Measurements from ENCODE around the gene KIF3C.
"Not testable (repeated sequence)": the region's sequence is repeated elsewhere in the genome, so short reads cannot be mapped to it uniquely, and the experiment has no call there.

KIF3C gene

GRCh38 chr2:25972049-25972823 is 10.1 kb downstream of the KIF3C start:
- DNase-seq (ENCODE audit: low read depth, low spot score): no peak
- Histone ChIP-seq H3K9me3 (ENCODE audit: insufficient read depth, low read length) (no peaks in the 10 kb centered on the region), H3K27me3 (ENCODE audit: insufficient read depth, insufficient read length) (no peaks in the 10 kb centered on the region), H3K36me3 (ENCODE audit: insufficient read depth, insufficient read length, low read length) (peaks cover 31% of the 10 kb centered on the region), H3K9ac (ENCODE audit: insufficient read length, low read depth) (no peak overlapping the region), H3K4me3 (ENCODE audit: insufficient read length, low read depth) (no peak overlapping the region), H3K4me1 (ENCODE audit: insufficient read depth, insufficient read length) (peaks cover 3% of the 10 kb centered on the region)
- TF ChIP-seq SUZ12 (IDR thresholded peaks at IDR 0.05; ENCODE audit: extremely low read depth, insufficient read depth, insufficient read length): no peak
- no peak for TF ChIP-seq YY1 (IDR thresholded peaks at IDR 0.05; ENCODE audit: insufficient read depth, insufficient read length)
- no peak for TF ChIP-seq ZNF274 (IDR thresholded peaks at IDR 0.05; ENCODE audit: low read depth, low read length)

- TF ChIP-seq SUZ12 (IDR thresholded peaks at IDR 0.05; ENCODE audit: extremely low read depth, insufficient read depth, insufficient read length) (no peak), ZNF274 (IDR thresholded peaks at IDR 0.05; ENCODE audit: low read depth, low read length) (no peak), YY1 (IDR thresholded peaks at IDR 0.05; ENCODE audit: insufficient read depth, insufficient read length) (no peak)
- H3K9ac ChIP-seq (ENCODE audit: insufficient read length, low read depth): no peak overlapping the region
- H3K4me1 ChIP-seq (ENCODE audit: insufficient read depth, insufficient read length): peaks cover 3% of the 10 kb centered on the region
- no peak for DNase-seq (ENCODE audit: low read depth, low spot score)
- H3K36me3 ChIP-seq (ENCODE audit: insufficient read depth, insufficient read length, low read length): peaks cover 35% of the 10 kb centered on the region
- no peaks in the 10 kb centered on the region for H3K9me3 ChIP-seq (ENCODE audit: insufficient read depth, low read length)
- H3K27me3 ChIP-seq (ENCODE audit: insufficient read depth, insufficient read length): no peaks in the 10 kb centered on the region
- H3K4me3 ChIP-seq (ENCODE audit: insufficient read length, low read depth): no peak overlapping the region
Measured at GRCh38 chr2:25971596-25971995, 10.7 kb downstream of the KIF3C start.

DNA sequence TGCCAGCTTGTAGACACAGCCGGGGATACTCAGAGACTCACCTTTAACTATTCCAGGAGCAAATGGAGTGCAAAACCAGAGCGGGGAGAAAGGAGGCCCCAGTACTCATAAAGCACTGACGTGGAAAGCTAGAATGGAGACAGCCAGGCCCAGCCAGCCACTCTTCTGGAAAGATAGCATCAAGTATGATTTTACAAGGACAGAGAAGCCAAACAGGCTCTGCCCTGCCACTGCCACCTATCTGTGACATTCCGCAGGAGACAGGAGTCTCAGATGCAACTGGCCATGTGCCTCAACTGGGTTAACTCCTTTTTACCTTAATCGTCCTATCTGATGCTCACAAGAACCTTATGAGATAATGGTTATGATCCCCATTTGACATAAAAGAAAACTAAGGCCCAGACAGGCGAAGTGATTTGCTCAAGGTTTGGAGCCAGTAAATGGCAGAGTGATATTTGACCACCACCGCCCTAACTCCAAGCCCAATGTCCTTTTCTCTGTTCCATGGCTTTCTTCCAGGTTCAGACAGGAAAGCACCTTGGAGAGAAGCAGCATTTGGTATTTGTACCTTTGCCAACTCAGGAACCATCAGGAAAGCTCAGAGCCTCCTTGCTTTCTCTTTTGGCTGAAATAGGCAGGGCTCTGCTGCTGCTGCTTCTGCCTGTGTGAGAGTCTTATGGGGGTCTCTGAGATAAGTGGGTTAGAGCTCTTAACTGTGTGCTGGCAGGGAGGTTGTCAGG is 15.6 kb downstream of the KIF3C start:
- no peaks in the 10 kb centered on the region for H3K4me1 ChIP-seq (ENCODE audit: insufficient read depth, insufficient read length)
- no peak overlapping the region for H3K9ac ChIP-seq (ENCODE audit: insufficient read length, low read depth)

DNA sequence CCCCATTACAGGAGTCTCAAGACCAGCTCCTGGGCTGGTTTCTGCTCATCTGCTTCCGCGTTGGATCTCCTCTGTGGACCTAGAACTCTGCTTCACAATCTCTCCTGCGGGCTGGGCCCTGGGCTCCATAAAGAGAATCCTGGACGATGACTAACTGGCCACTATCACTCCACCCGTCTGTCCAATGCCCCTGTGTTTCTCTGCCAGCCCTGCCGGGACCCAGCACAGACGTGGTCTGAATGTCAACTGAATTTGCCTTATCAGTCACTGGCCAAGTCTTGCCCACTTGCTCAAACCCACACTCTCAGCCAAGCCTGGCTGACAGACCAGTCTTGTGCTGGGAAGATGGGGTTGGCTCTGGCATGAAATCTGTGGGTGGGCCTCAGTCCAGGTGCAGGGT is 17.4 kb downstream of the KIF3C start:
- Histone ChIP-seq H3K36me3 (ENCODE audit: insufficient read depth, insufficient read length, low read length) (peaks cover 25% of the 10 kb centered on the region), H3K4me3 (ENCODE audit: insufficient read length, low read depth) (no peak overlapping the region), H3K27me3 (ENCODE audit: insufficient read depth, insufficient read length) (no peaks in the 10 kb centered on the region), H3K4me1 (ENCODE audit: insufficient read depth, insufficient read length) (no peaks in the 10 kb centered on the region), H3K9ac (ENCODE audit: insufficient read length, low read depth) (no peak overlapping the region), H3K9me3 (ENCODE audit: insufficient read depth, low read length) (no peaks in the 10 kb centered on the region)
- no peak for DNase-seq (ENCODE audit: low read depth, low spot score)
- TF ChIP-seq YY1 (IDR thresholded peaks at IDR 0.05; ENCODE audit: insufficient read depth, insufficient read length) (no peak), ZNF274 (IDR thresholded peaks at IDR 0.05; ENCODE audit: low read depth, low read length) (no peak), SUZ12 (IDR thresholded peaks at IDR 0.05; ENCODE audit: extremely low read depth, insufficient read depth, insufficient read length) (no peak)

More for the DNA sequence above, 15.6 kb downstream of the KIF3C start:
- Histone ChIP-seq H3K9me3 (ENCODE audit: insufficient read depth, low read length) (no peaks in the 10 kb centered on the region), H3K27me3 (ENCODE audit: insufficient read depth, insufficient read length) (no peaks in the 10 kb centered on the region), H3K36me3 (ENCODE audit: insufficient read depth, insufficient read length, low read length) (peaks cover 28% of the 10 kb centered on the region), H3K4me3 (ENCODE audit: insufficient read length, low read depth) (no peak overlapping the region)
- no peak for DNase-seq (ENCODE audit: low read depth, low spot score)
- TF ChIP-seq SUZ12 (IDR thresholded peaks at IDR 0.05; ENCODE audit: extremely low read depth, insufficient read depth, insufficient read length) (no peak), ZNF274 (IDR thresholded peaks at IDR 0.05; ENCODE audit: low read depth, low read length) (no peak), YY1 (IDR thresholded peaks at IDR 0.05; ENCODE audit: insufficient read depth, insufficient read length) (no peak)

GRCh38 chr2:25960920-25961319 is 21.4 kb downstream of the KIF3C start:
- peaks cover 37% of the 10 kb centered on the region for H3K36me3 ChIP-seq (ENCODE audit: insufficient read depth, insufficient read length, low read length)
- no peaks in the 10 kb centered on the region for H3K4me1 ChIP-seq (ENCODE audit: insufficient read depth, insufficient read length)
- H3K27me3 ChIP-seq (ENCODE audit: insufficient read depth, insufficient read length): no peaks in the 10 kb centered on the region
- no peak overlapping the region for H3K4me3 ChIP-seq (ENCODE audit: insufficient read length, low read depth)
- TF ChIP-seq ZNF274 (IDR thresholded peaks at IDR 0.05; ENCODE audit: low read depth, low read length): no peak
- TF ChIP-seq YY1 (IDR thresholded peaks at IDR 0.05; ENCODE audit: insufficient read depth, insufficient read length): no peak
- TF ChIP-seq SUZ12 (IDR thresholded peaks at IDR 0.05; ENCODE audit: extremely low read depth, insufficient read depth, insufficient read length): no peak
- H3K9ac ChIP-seq (ENCODE audit: insufficient read length, low read depth): no peak overlapping the region
- DNase-seq (ENCODE audit: low read depth, low spot score): no peak
- H3K9me3 ChIP-seq (ENCODE audit: insufficient read depth, low read length): no peaks in the 10 kb centered on the region

DNA sequence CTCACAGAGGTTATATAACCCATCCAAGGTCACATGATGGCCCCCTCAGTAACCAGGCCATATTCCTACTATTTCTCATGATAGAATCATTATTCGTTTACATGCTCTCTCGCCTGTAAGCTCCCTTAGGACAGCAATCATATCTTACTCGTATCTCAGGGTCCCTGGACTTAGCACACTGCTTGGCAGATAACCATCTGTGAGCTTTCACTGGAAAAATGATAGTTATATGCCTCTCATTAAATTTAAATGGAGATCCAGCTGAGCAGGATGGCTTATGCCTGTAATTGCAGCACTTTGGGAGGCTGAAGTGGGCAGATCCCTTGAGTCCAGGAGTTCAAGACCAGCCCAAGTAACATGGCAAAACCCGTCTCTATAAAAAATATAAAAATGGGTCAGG is 21.9 kb downstream of the KIF3C start:
- Histone ChIP-seq H3K36me3 (ENCODE audit: insufficient read depth, insufficient read length, low read length) (peaks cover 42% of the 10 kb centered on the region), H3K4me1 (ENCODE audit: insufficient read depth, insufficient read length) (no peaks in the 10 kb centered on the region), H3K27me3 (ENCODE audit: insufficient read depth, insufficient read length) (no peaks in the 10 kb centered on the region), H3K4me3 (ENCODE audit: insufficient read length, low read depth) (no peak overlapping the region), H3K9ac (ENCODE audit: insufficient read length, low read depth) (no peak overlapping the region), H3K9me3 (ENCODE audit: insufficient read depth, low read length) (no peaks in the 10 kb centered on the region)
- TF ChIP-seq SUZ12 (IDR thresholded peaks at IDR 0.05; ENCODE audit: extremely low read depth, insufficient read depth, insufficient read length) (no peak), ZNF274 (IDR thresholded peaks at IDR 0.05; ENCODE audit: low read depth, low read length) (no peak), YY1 (IDR thresholded peaks at IDR 0.05; ENCODE audit: insufficient read depth, insufficient read length) (no peak)
- no peak for DNase-seq (ENCODE audit: low read depth, low spot score)

DNA sequence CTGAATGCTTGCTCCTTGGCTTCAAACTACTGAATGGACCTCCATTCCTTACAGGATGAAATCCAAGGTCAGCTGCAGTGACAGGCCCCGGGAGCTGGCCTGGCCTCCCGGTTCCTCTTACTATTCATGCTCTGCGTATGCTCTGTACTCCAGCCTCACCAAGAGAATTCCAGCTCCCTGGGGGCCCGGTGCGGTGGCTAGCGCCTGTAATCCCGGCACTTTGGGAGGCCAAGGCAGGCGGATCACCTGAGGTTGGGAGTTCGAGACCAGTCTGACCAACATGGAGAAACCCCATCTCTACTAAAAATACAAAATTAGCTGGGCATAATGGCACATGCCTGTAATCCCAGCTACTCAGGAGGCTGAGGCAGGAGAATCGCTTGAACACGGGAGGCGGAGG is 23.7 kb downstream of the KIF3C start:
- peaks cover 41% of the 10 kb centered on the region for H3K36me3 ChIP-seq (ENCODE audit: insufficient read depth, insufficient read length, low read length)
- H3K27me3 ChIP-seq (ENCODE audit: insufficient read depth, insufficient read length); H3K9me3 ChIP-seq (ENCODE audit: insufficient read depth, low read length); DNase-seq (ENCODE audit: low read depth, low spot score); H3K9ac ChIP-seq (ENCODE audit: insufficient read length, low read depth); H3K4me3 ChIP-seq (ENCODE audit: insufficient read length, low read depth): not testable (repeated sequence)
- peaks cover 10% of the 10 kb centered on the region for H3K4me1 ChIP-seq (ENCODE audit: insufficient read depth, insufficient read length)

All from NT2/D1 (cell line).